ENCODE results near the gene USP35. TPM values are rescaled to one million over a fixed set of nuclear protein-coding genes. Genes with fewer than 3 reads are reported as not detected.
A peak's percentile ranks its signal among the peaks of the same experiment; 100 is the strongest.

Gene USP35
- polyA plus RNA-seq, 3 donors, result 0.42 to 7.6 (median 0.63) TPM

- Mint-ChIP-seq H3K27me3 (ENCODE audit: low read depth in 3 of 3) (no peaks in the 10 kb centered on the region), H3K9me3 (no peaks in the 10 kb centered on the region), H3K36me3 (peaks cover 18 to 27% of the 10 kb centered on the region in 2 donors), H3K4me3 (no peak overlapping the region), H3K27ac (peak overlapping the region in 3 of 7 donors; percentile 10 to 79 (median 15)), H3K4me1 (peaks cover 18% of the 10 kb centered on the region)
- H3K9ac ChIP-seq (ENCODE audit: insufficient read depth, low read length, poor library complexity, severe bottlenecking), result no peak overlapping the region
- no peak for DNase-seq
- H3K36me3 ChIP-seq (replicated peaks in 1 of 2; ENCODE audit: control insufficient read depth in 1 of 2, insufficient read depth in 2 of 2, low read length in 2 of 2), result peaks cover 0 to 12% of the 10 kb centered on the region in 2 donors
- H2AFZ ChIP-seq (ENCODE audit: insufficient read depth, low read depth, low read length, poor library complexity, severe bottlenecking), result no peak overlapping the region
- intact Hi-C loops (cut with micrococcal nuclease), result no loop called here
- no peak overlapping the region for H3K4me3 ChIP-seq (replicated peaks in 1 of 3; ENCODE audit: low read depth in 2 of 3, low read length in 3 of 3)
- peaks cover 10 to 16% of the 10 kb centered on the region in 2 donors for H3K4me1 ChIP-seq (ENCODE audit: control insufficient read depth in 1 of 2, insufficient read depth in 2 of 2, low read length in 2 of 2)
- peaks cover 99% of the 10 kb centered on the region for H4K20me1 ChIP-seq (ENCODE audit: insufficient read depth, low read length)
- WGBS (ENCODE audit: insufficient coverage), result 100% methylated on average over 2 of the region's 3 CpGs
- H3K4me2 ChIP-seq (replicated peaks; ENCODE audit: extremely low read depth, low read length, poor library complexity, severe bottlenecking), result no peak overlapping the region
- no peak for TF ChIP-seq CTCF (IDR thresholded peaks at IDR 0.05)
- H3K79me2 ChIP-seq (ENCODE audit: insufficient read depth, low read length), result peaks cover 74% of the 10 kb centered on the region
- no peaks in the 10 kb centered on the region for H3K27me3 ChIP-seq (ENCODE audit: control insufficient read depth in 2 of 2, insufficient read depth in 2 of 2, low read length in 2 of 2)
- H3K9me3 ChIP-seq (replicated peaks in 1 of 2; ENCODE audit: control insufficient read depth in 1 of 2, insufficient read depth in 1 of 2, low read length in 2 of 2), result no peaks in the 10 kb centered on the region
- H3K27ac ChIP-seq (ENCODE audit: low read depth in 1 of 2, low read length in 2 of 2), result peak overlapping the region in 1 of 2 donors; percentile 60
Observed at GRCh38 chr11:78257654-78258053, 68.9 kb downstream of the USP35 start.

- H3K79me2 ChIP-seq (ENCODE audit: insufficient read depth, low read length), result peaks cover 74% of the 10 kb centered on the region
- H3K4me1 Mint-ChIP-seq, result peaks cover 18% of the 10 kb centered on the region
- no peak overlapping the region for H3K9ac ChIP-seq (ENCODE audit: insufficient read depth, low read length, poor library complexity, severe bottlenecking)
- H3K27me3 ChIP-seq (ENCODE audit: control insufficient read depth in 2 of 2, insufficient read depth in 2 of 2, low read length in 2 of 2), result no peaks in the 10 kb centered on the region
- peak overlapping the region in 4 of 7 donors; percentile 27 to 82 (median 56) for H3K27ac Mint-ChIP-seq
- TF ChIP-seq CTCF (IDR thresholded peaks at IDR 0.05), result no peak
- H3K36me3 ChIP-seq (replicated peaks in 1 of 2; ENCODE audit: control insufficient read depth in 1 of 2, insufficient read depth in 2 of 2, low read length in 2 of 2), result no peaks in the 10 kb centered on the region
- peaks cover 10 to 16% of the 10 kb centered on the region in 2 donors for H3K4me1 ChIP-seq (ENCODE audit: control insufficient read depth in 1 of 2, insufficient read depth in 2 of 2, low read length in 2 of 2)
- H3K4me3 ChIP-seq (replicated peaks in 1 of 3; ENCODE audit: low read depth in 2 of 3, low read length in 3 of 3), result no peak overlapping the region
- no peaks in the 10 kb centered on the region for H3K9me3 Mint-ChIP-seq
- H3K9me3 ChIP-seq (replicated peaks in 1 of 2; ENCODE audit: control insufficient read depth in 1 of 2, insufficient read depth in 1 of 2, low read length in 2 of 2), result no peaks in the 10 kb centered on the region
- 89% methylated on average over 3 of the region's 8 CpGs for WGBS (ENCODE audit: insufficient coverage)
- intact Hi-C loops (cut with micrococcal nuclease), result no loop called here
- H3K27ac ChIP-seq (ENCODE audit: low read depth in 1 of 2, low read length in 2 of 2), result peak overlapping the region in 1 of 2 donors; percentile 42
- no peak for DNase-seq
- no peaks in the 10 kb centered on the region for H3K27me3 Mint-ChIP-seq (ENCODE audit: low read depth in 3 of 3)
- no peak overlapping the region for H2AFZ ChIP-seq (ENCODE audit: insufficient read depth, low read depth, low read length, poor library complexity, severe bottlenecking)
- H4K20me1 ChIP-seq (ENCODE audit: insufficient read depth, low read length), result peaks cover 97% of the 10 kb centered on the region
- H3K4me3 Mint-ChIP-seq, result no peak overlapping the region
- H3K36me3 Mint-ChIP-seq, result peaks cover 19 to 31% of the 10 kb centered on the region in 2 donors
- H3K4me2 ChIP-seq (replicated peaks; ENCODE audit: extremely low read depth, low read length, poor library complexity, severe bottlenecking), result no peak overlapping the region
Observed at GRCh38 chr11:78259777-78260487, 71.2 kb downstream of the USP35 start.
